GM12878 (cell line): ENCODE data around the gene PRSS58. TPM values are rescaled to one million over a fixed set of nuclear protein-coding genes. Genes with fewer than 3 reads are reported as not detected.

ENCODE experiments used
- ATAC-seq: fragments of 200-7000 bp; cut with Tn5 transposase; 3 replicates; pipeline ENCODE4 v1.9.1; 2020; ENCODE audit warnings: mild to moderate bottlenecking, moderate library complexity
- BruUV-seq: library from RNA; stranded (reverse); fragments of 400-500 nt; replicated peaks from 2 replicates; lab custom pipeline; 2021; lab: Mats Ljungman, UMichigan
- CTCF ChIA-PET: fragments of 300-600 bp; sonication (Branson Sonifier 250); formaldehyde crosslinking; extraction: SDS; loops from one replicate; lab custom pipeline; 2021; ENCODE audit warnings: inconsistent platforms; lab: Yijun Ruan, JAX
- POLR2A ChIA-PET: fragments of 350-600 bp; formaldehyde crosslinking; extraction: SDS; loops from one replicate; lab custom pipeline; 2021; ENCODE audit warnings: inconsistent platforms; lab: Charles Lee
- RAD21 ChIA-PET: fragments of 300-600 bp; sonication (Branson Sonifier 250); formaldehyde crosslinking; loops from one replicate; lab custom pipeline; 2023; ENCODE audit warnings: antibody characterized with exemption; ENCODE audit not compliant: unreplicated experiment; lab: Charles Lee
- SMC1A ChIA-PET: fragments of 300-600 bp; sonication (Branson Sonifier 250); formaldehyde crosslinking; loops from one replicate; lab custom pipeline; 2023; ENCODE audit not compliant: unreplicated experiment, uncharacterized antibody; lab: Charles Lee
- DNase-seq: peaks from one replicate; pipeline ENCODE4 v3.0.0-alpha.2; 2011; ENCODE audit warnings: low read depth, low spot score
- FAIRE-seq: peaks from 3 replicates; lab custom pipeline; 2011; peaks lifted over from hg19 to GRCh38; lab: Jason Lieb, UNC
- H2AFZ ChIP-seq: 2 replicates; pipeline ENCODE4 v1.6.0; 2011; ENCODE audit warnings: low read depth, low read length, control low read depth; ENCODE audit not compliant: control insufficient read depth
- H3K27ac ChIP-seq: 2 replicates; pipeline ENCODE4 v1.5.1; 2011; ENCODE audit warnings: control low read depth; ENCODE audit not compliant: control insufficient read depth, insufficient read depth
- H3K27me3 ChIP-seq, 2 experiments: replicated peaks in 1 of 2; 2 replicates each; pipeline versions ENCODE4 v1.6.0 to v1.6.1; 2011; ENCODE audit warnings: low read length in 1 of 2; ENCODE audit not compliant: control insufficient read depth in 2 of 2, insufficient read depth in 2 of 2
- H3K36me3 ChIP-seq, 2 experiments: 2 replicates each; pipeline ENCODE4 v1.5.1; 2011; ENCODE audit warnings: low read length in 1 of 2; ENCODE audit not compliant: control insufficient read depth in 2 of 2, insufficient read depth in 2 of 2
- H3K4me1 ChIP-seq: 2 replicates; pipeline ENCODE4 v1.6.1; 2011; ENCODE audit warnings: mild to moderate bottlenecking, low read length, moderate library complexity, mixed read lengths; ENCODE audit not compliant: control insufficient read depth, insufficient read depth
- H3K4me2 ChIP-seq: 2 replicates; pipeline ENCODE4 v1.6.0; 2011; ENCODE audit warnings: control low read depth; ENCODE audit not compliant: control insufficient read depth, insufficient read depth
- H3K4me3 ChIP-seq: fragments of 200-600 bp; sonication (generic); 2 replicates; pipeline ENCODE4 v1.5.1; 2016
- H3K79me2 ChIP-seq: 2 replicates; pipeline ENCODE4 v1.6.0; 2011; ENCODE audit warnings: low read length; ENCODE audit not compliant: control insufficient read depth, insufficient read depth
- H3K9ac ChIP-seq: 2 replicates; pipeline ENCODE4 v1.8.0; 2011; ENCODE audit warnings: low read length, control low read depth, mixed read lengths; ENCODE audit not compliant: control insufficient read depth, insufficient read depth
- H3K9me3 ChIP-seq: replicated peaks from 3 replicates; pipeline ENCODE4 v1.5.1; 2011; ENCODE audit warnings: mild to moderate bottlenecking, low read length; ENCODE audit not compliant: control insufficient read depth, insufficient read depth
- H4K20me1 ChIP-seq: 2 replicates; pipeline ENCODE4 v1.6.0; 2011; ENCODE audit not compliant: control insufficient read depth, insufficient read depth
- ATF7 ChIP-seq: fragments of 450-650 bp; IDR thresholded peaks from 2 replicates; pipeline ENCODE4 v1.6.1; 2016; ENCODE audit warnings: low read depth, mild to moderate bottlenecking
- CREM ChIP-seq: IDR thresholded peaks from 2 replicates; pipeline ENCODE4 v1.6.1; 2014; ENCODE audit warnings: antibody characterized with exemption, low read depth
- EGR1 ChIP-seq, 2 experiments: IDR thresholded peaks; 1 replicate in 1 of 2; 2 replicates in 1 of 2; pipeline ENCODE4 v1.6.1; 2011 to 2012; ENCODE audit warnings: low read depth in 2 of 2, low read length in 2 of 2, borderline replicate concordance in 1 of 2, mild to moderate bottlenecking in 1 of 2, moderate library complexity in 1 of 2
- EP300 ChIP-seq, 2 experiments: fragments of 150-350 bp in 1 of 2; IDR thresholded peaks; 2 replicates each; pipeline ENCODE4 v1.6.1; 2011 to 2012; ENCODE audit warnings: low read depth in 2 of 2, low read length in 2 of 2, borderline replicate concordance in 1 of 2, improper control_type of control experiment in 1 of 2, inconsistent platforms in 1 of 2; ENCODE audit not compliant: control insufficient read depth in 1 of 2
- EZH2 ChIP-seq: IDR thresholded peaks from 2 replicates; pipeline ENCODE4 v1.6.1; 2012; ENCODE audit warnings: low read depth, mild to moderate bottlenecking, control low read depth, inconsistent platforms, low read length, borderline replicate concordance; ENCODE audit not compliant: control insufficient read depth
- KAT2A ChIP-seq: conservative IDR thresholded peaks from 2 replicates; pipeline ENCODE4 v1.6.1; 2011; ENCODE audit warnings: low read depth, low read length; ENCODE audit not compliant: control insufficient read depth
- MTA3 ChIP-seq: IDR thresholded peaks from 2 replicates; pipeline ENCODE4 v1.6.1; 2012; ENCODE audit warnings: low read length, inconsistent platforms, borderline replicate concordance
- NFYB ChIP-seq: IDR thresholded peaks from 2 replicates; pipeline ENCODE4 v1.6.1; 2011; ENCODE audit warnings: low read depth, mild to moderate bottlenecking, low read length, improper control_type of control experiment, moderate library complexity; ENCODE audit not compliant: insufficient read depth
- RAD51 ChIP-seq: fragments of 450-650 bp; IDR thresholded peaks from 2 replicates; pipeline ENCODE4 v1.6.1; 2016; ENCODE audit warnings: moderate library complexity, mild to moderate bottlenecking, inconsistent platforms
- RBBP5 ChIP-seq: fragments of 200-600 bp; sonication (generic); conservative IDR thresholded peaks from 2 replicates; pipeline ENCODE4 v1.6.1; 2016
- WGBS: methylation state at CpG from one replicate; pipeline ENCODE4 v1.1.6; 2016; ENCODE audit warnings: low lambda C conversion rate; ENCODE audit not compliant: insufficient replicate concordance, insufficient coverage; ENCODE audit errors: missing lambda C conversion rate; 5-methylcytosine and 5-hydroxymethylcytosine counted together
- in situ Hi-C: fragments of 300-500 bp; cut with MboI; formaldehyde crosslinking; loops from 9 replicates; pipeline ENCODE4 v1.14.3; 2018; ENCODE audit warnings: mixed read lengths
- intact Hi-C: fragments of 100-400 bp; cut with micrococcal nuclease; formaldehyde crosslinking; loops from one replicate; pipeline ENCODE4 v1.14.2; 2022; ENCODE audit not compliant: unreplicated experiment
- polyA plus RNA-seq, 11 experiments: library from polyadenylated mRNA; depleted of rRNA in 4 of 11; unstranded in 6 of 11; stranded (reverse) in 5 of 11; fragments of >200 nt; fragmentation: Nextera tagmentation in 4 of 11; fragmentation: Illumina TruSeq in 1 of 11; extraction: Ambion mirVana in 4 of 11; extraction: Trizol in 1 of 11; gene quantifications; 1 replicate in 1 of 11; 2 replicates in 10 of 11; pipeline versions ENCODE4 v1.2.1 to v1.2.3, GENCODE V29; 2011 to 2016; ENCODE audit warnings: inconsistent platforms in 2 of 11, missing spikeins in 2 of 11, low read depth in 1 of 11
- small RNA-seq: library from RNA; depleted of rRNA; stranded (forward); fragments of <200 nt; gene quantifications from one replicate; pipeline ENCODE3, GENCODE V24; 2014
- total RNA-seq, 4 experiments: library from RNA; depleted of rRNA in 3 of 4; stranded (reverse); fragments of >200 nt in 3 of 4; fragmentation: Illumina TruSeq in 1 of 4; extraction: Trizol in 1 of 4; gene quantifications; 2 replicates each; pipeline versions ENCODE4 v1.2.1 to v1.2.3, GENCODE V29; 2013 to 2021
- TF ChIP-seq, protein P1 (sequence below): IDR thresholded peaks from 2 replicates; pipeline ENCODE4 v1.6.1; 2011; ENCODE audit warnings: mild to moderate bottlenecking, low read depth, low read length, moderate library complexity; ENCODE audit not compliant: insufficient replicate concordance

PRSS58 gene
- total and polyA plus RNA-seq, 10 of the 15 experiments (the other 5 are each of a cell fraction or from before 2014, with no cell fraction given): not detected

DNA sequence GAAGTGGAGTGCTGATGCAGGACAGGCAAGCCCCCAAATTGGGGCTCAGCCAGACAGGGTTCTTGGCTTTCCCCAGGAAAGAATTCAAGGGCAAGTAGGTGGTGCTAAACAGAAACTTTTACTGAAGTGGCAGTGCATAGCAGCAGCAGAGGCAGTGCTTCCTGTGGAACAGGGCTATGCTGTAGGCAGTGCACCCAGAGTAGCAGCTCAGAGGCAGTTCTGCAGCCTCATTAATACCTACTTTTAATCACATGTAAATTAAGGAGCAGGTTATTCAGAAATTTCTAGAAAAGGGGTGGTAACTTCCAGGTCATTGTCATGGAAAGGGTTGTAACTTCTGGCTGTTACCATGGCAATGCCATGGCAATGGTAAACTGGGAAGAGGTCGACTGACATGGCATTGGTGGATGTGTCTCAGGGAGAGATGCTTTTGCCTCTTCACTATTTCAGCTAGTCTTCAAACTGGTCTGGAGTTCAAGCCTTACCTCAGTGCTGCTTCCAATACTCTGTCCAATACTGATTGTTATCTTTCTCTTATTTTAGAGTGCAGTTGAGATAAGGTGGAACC lies 29.2 kb downstream of the PRSS58 start:
- H3K9ac ChIP-seq: no peak overlapping the region
- intact Hi-C loops (no loop called here), in situ Hi-C loops (no loop called here)
- no peaks in the 10 kb centered on the region for H3K79me2 ChIP-seq
- H3K9me3 ChIP-seq: no peaks in the 10 kb centered on the region
- POLR2A ChIA-PET: no interaction called here
- no peak overlapping the region for H3K4me2 ChIP-seq
- no peaks in the 10 kb centered on the region for H3K36me3 ChIP-seq
- RAD21 ChIA-PET: no interaction called here
- FAIRE-seq (no peak), DNase-seq (no peak), ATAC-seq (no peak)
- H3K27ac ChIP-seq: no peak overlapping the region
- SMC1A ChIA-PET: no interaction called here
- no TSS peak for BruUV-seq
- H3K27me3 ChIP-seq: no peaks in the 10 kb centered on the region
- H2AFZ ChIP-seq: no peak overlapping the region
- H3K4me3 ChIP-seq: no peak overlapping the region
- CTCF ChIA-PET: interaction anchor here (1.0 kb wide), 1 partner anchor 44 kb away, joined by 3 read pairs; no protein-coding TSS in a partner anchor
- TF ChIP-seq RBBP5 (no peak), MTA3 (no peak), ATF7 (no peak), RAD51 (no peak), CREM (no peak), EGR1 (IDR thresholded peaks at IDR 0.05; ENCODE audit: borderline replicate concordance in 1 of 2, low read depth in 2 of 2, low read length in 2 of 2) (no peak), KAT2A (no peak), EZH2 (no peak), EP300 (IDR thresholded peaks at IDR 0.05; ENCODE audit: borderline replicate concordance in 1 of 2, control insufficient read depth in 1 of 2, low read depth in 2 of 2, low read length in 2 of 2) (no peak), NFYB (no peak)
- TF ChIP-seq, protein P1, sequence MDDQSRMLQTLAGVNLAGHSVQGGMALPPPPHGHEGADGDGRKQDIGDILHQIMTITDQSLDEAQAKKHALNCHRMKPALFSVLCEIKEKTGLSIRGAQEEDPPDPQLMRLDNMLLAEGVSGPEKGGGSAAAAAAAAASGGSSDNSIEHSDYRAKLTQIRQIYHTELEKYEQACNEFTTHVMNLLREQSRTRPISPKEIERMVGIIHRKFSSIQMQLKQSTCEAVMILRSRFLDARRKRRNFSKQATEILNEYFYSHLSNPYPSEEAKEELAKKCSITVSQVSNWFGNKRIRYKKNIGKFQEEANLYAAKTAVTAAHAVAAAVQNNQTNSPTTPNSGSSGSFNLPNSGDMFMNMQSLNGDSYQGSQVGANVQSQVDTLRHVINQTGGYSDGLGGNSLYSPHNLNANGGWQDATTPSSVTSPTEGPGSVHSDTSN: no peak
- H3K4me1 ChIP-seq: no peaks in the 10 kb centered on the region
- WGBS: 5% methylated on average over 1 of the region's 1 CpG
- H4K20me1 ChIP-seq: no peaks in the 10 kb centered on the region

Small RNA genes within 50 kb of the gene (small RNA-seq; reads per million reads assigned to genes)
- gene TRBV1: not detected

Other genes with a start within 250 kb of the PRSS58 start
- not detected in 2 replicates for gene MGAM2, start 146.3 kb downstream of the PRSS58 start, total RNA-seq (2014; rRNA removed)
- gene MGAM2, start 146.3 kb downstream of the PRSS58 start, total RNA-seq (2014; rRNA removed; fragmentation: Illumina TruSeq; extraction: Trizol): not detected in 2 replicates
- gene MGAM2, start 146.3 kb downstream of the PRSS58 start, total RNA-seq (2021): 0.03 TPM in 1 of 2 replicates, not detected in the other
- gene MGAM2, start 146.3 kb downstream of the PRSS58 start, polyA plus RNA-seq (2011; rRNA removed): 0.16 and 0.23 TPM in 2 replicates
- 0.01 TPM in 1 of 2 replicates, not detected in the other for gene MGAM2, start 146.3 kb downstream of the PRSS58 start, polyA plus RNA-seq (2014; fragmentation: Illumina TruSeq; extraction: Trizol)
- gene MGAM2, start 146.3 kb downstream of the PRSS58 start, polyA plus RNA-seq (2014; fragmentation: Nextera tagmentation; extraction: Ambion mirVana): not detected
- gene MGAM2, start 146.3 kb downstream of the PRSS58 start, polyA plus RNA-seq (2014; rRNA removed): not detected in 2 replicates
- gene MGAM2, start 146.3 kb downstream of the PRSS58 start, polyA plus RNA-seq (2016; fragmentation: Nextera tagmentation; extraction: Ambion mirVana): under 1 TPM in 1 of 2 experiments, not detected in 1; 0.03 TPM